SIG-M5 treated with dmso at 0.1 percent for 504 hours (cell line): ENCODE measurements around the gene SLC6A11.

Source experiments
- DNase-seq: peaks from one replicate; lab custom pipeline; 2025; ENCODE audit not compliant: unreplicated experiment; lab: John Stamatoyannopoulos, UW

Gene SLC6A11

GRCh38 chr3:10975695-10976234, 159.7 kb downstream of the SLC6A11 start:
- DNase-seq = no peak

GRCh38 chr3:10976770-10977169, 160.7 kb downstream of the SLC6A11 start:
- no peak for DNase-seq

- DNase-seq = no peak
These were observed 162.0 kb downstream of the SLC6A11 start for GRCh38 chr3:10977892-10978510.

GRCh38 chr3:10978956-10979355, 162.9 kb downstream of the SLC6A11 start:
- DNase-seq = no peak

- DNase-seq = no peak
These were observed 164.3 kb downstream of the SLC6A11 start for GRCh38 chr3:10980312-10980711.

- DNase-seq = no peak
These were observed 165.0 kb downstream of the SLC6A11 start for GRCh38 chr3:10981031-10981430.

- no peak for DNase-seq
These were observed 165.9 kb downstream of the SLC6A11 start for GRCh38 chr3:10981961-10982360.

- no peak for DNase-seq
These were observed 166.8 kb downstream of the SLC6A11 start for GRCh38 chr3:10982782-10983181.

GRCh38 chr3:10983219-10983916, 167.3 kb downstream of the SLC6A11 start:
- no peak for DNase-seq

- no peak for DNase-seq
These were observed 168.4 kb downstream of the SLC6A11 start for GRCh38 chr3:10984371-10984896.

GRCh38 chr3:10985181-10985580, 169.2 kb downstream of the SLC6A11 start:
- no peak for DNase-seq

- DNase-seq = no peak
These were observed 170.6 kb downstream of the SLC6A11 start for GRCh38 chr3:10986592-10986991.

GRCh38 chr3:10988001-10988665, 172.1 kb downstream of the SLC6A11 start:
- DNase-seq = no peak

GRCh38 chr3:10988991-10989484, 173.0 kb downstream of the SLC6A11 start:
- no peak for DNase-seq
